HEK293 (cell line): Measurements from ENCODE around the gene BHLHE23.

Experiments
- REST ChIP-seq: fragments of 450-650 bp; formaldehyde crosslinking; IDR thresholded peaks from 2 replicates; pipeline ENCODE4 v1.5.1; 2016; ENCODE audit warnings: missing biosample characterization, missing genetic modification characterization
- SETDB1 ChIP-seq: IDR thresholded peaks from one replicate; pipeline ENCODE4 v1.6.1; 2017; ENCODE audit warnings: mild to moderate bottlenecking, low read length, moderate library complexity, mixed read lengths; ENCODE audit not compliant: insufficient read length
- YY1 ChIP-seq: fragments of 450-650 bp; formaldehyde crosslinking; IDR thresholded peaks from 2 replicates; pipeline ENCODE4 v1.5.1; 2018; ENCODE audit warnings: missing biosample characterization, missing genetic modification characterization
- ZNF112 ChIP-seq: fragments of 450-650 bp; formaldehyde crosslinking; IDR thresholded peaks from 2 replicates; pipeline ENCODE4 v1.5.0; 2017; ENCODE audit warnings: missing biosample characterization, missing genetic modification characterization
- ZNF121 ChIP-seq: fragments of 450-650 bp; formaldehyde crosslinking; IDR thresholded peaks from 2 replicates; pipeline ENCODE4 v1.5.1; 2016; ENCODE audit warnings: missing biosample characterization, missing genetic modification characterization
- ZNF155 ChIP-seq: fragments of 450-650 bp; formaldehyde crosslinking; IDR thresholded peaks from 2 replicates; pipeline ENCODE4 v1.5.1; 2016; ENCODE audit warnings: missing biosample characterization, missing genetic modification characterization
- ZNF610 ChIP-seq: fragments of 450-650 bp; formaldehyde crosslinking; IDR thresholded peaks from 2 replicates; pipeline ENCODE4 v1.5.1; 2016; ENCODE audit warnings: missing biosample characterization, missing genetic modification characterization, borderline replicate concordance
- ZNF664 ChIP-seq: fragments of 450-650 bp; formaldehyde crosslinking; IDR thresholded peaks from 2 replicates; pipeline ENCODE4 v1.5.1; 2016; ENCODE audit warnings: missing biosample characterization, missing genetic modification characterization
- ZNF792 ChIP-seq: fragments of 450-650 bp; formaldehyde crosslinking; IDR thresholded peaks from 2 replicates; pipeline ENCODE4 v1.5.1; 2016; ENCODE audit warnings: missing biosample characterization, missing genetic modification characterization
- ZNF843 ChIP-seq: fragments of 450-650 bp; formaldehyde crosslinking; IDR thresholded peaks from 2 replicates; pipeline ENCODE4 v1.5.1; 2016; ENCODE audit warnings: missing biosample characterization, missing genetic modification characterization
- TF ChIP-seq, protein P1 (sequence below): fragments of 450-650 bp; formaldehyde crosslinking; IDR thresholded peaks from 2 replicates; pipeline ENCODE4 v1.5.1; 2016; ENCODE audit warnings: missing biosample characterization, missing genetic modification characterization
- TF ChIP-seq, protein P2 (sequence below): fragments of 450-650 bp; formaldehyde crosslinking; IDR thresholded peaks from 2 replicates; pipeline ENCODE4 v1.5.1; 2016; ENCODE audit warnings: missing biosample characterization, missing genetic modification characterization
- TF ChIP-seq, protein P3 (sequence below): fragments of 450-650 bp; formaldehyde crosslinking; IDR thresholded peaks from 2 replicates; pipeline ENCODE4 v1.5.1; 2016; ENCODE audit warnings: missing biosample characterization, missing genetic modification characterization

DNA sequence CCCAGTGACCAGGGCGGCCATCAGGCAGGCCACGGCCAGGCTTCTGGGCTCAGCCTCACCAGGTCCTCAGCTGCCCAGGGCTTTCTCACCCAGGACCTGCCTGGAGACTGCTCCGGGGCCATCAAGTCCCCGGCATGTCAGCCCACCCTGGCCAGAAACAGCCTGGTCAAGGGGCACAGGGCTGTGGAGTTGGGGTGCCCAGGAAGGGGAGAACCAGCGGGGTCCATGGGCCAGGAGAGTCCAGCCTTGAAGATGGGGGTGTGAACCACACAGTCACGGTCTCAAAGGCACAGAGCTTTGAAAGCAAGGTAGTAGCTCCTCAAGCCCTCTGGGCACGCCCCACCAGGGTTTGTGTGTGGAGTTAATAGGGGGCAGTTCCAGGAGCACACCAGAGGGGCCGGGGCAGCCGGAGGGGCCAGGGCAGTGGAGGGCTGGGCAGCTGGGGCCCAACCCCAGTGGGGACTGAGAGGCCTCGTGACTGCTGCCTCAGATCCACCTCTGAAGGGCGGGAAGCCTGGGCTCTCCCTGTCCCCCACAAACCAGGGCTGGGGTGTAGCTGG, 48.0 kb upstream of the BHLHE23 start:
- TF ChIP-seq, protein P1, sequence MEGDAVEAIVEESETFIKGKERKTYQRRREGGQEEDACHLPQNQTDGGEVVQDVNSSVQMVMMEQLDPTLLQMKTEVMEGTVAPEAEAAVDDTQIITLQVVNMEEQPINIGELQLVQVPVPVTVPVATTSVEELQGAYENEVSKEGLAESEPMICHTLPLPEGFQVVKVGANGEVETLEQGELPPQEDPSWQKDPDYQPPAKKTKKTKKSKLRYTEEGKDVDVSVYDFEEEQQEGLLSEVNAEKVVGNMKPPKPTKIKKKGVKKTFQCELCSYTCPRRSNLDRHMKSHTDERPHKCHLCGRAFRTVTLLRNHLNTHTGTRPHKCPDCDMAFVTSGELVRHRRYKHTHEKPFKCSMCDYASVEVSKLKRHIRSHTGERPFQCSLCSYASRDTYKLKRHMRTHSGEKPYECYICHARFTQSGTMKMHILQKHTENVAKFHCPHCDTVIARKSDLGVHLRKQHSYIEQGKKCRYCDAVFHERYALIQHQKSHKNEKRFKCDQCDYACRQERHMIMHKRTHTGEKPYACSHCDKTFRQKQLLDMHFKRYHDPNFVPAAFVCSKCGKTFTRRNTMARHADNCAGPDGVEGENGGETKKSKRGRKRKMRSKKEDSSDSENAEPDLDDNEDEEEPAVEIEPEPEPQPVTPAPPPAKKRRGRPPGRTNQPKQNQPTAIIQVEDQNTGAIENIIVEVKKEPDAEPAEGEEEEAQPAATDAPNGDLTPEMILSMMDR (tag by site-specific recombination) = no peak
- TF ChIP-seq, protein P2, sequence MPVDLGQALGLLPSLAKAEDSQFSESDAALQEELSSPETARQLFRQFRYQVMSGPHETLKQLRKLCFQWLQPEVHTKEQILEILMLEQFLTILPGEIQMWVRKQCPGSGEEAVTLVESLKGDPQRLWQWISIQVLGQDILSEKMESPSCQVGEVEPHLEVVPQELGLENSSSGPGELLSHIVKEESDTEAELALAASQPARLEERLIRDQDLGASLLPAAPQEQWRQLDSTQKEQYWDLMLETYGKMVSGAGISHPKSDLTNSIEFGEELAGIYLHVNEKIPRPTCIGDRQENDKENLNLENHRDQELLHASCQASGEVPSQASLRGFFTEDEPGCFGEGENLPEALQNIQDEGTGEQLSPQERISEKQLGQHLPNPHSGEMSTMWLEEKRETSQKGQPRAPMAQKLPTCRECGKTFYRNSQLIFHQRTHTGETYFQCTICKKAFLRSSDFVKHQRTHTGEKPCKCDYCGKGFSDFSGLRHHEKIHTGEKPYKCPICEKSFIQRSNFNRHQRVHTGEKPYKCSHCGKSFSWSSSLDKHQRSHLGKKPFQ = no peak
- TF ChIP-seq ZNF792 (tag by site-specific recombination) = no peak
- no peak for TF ChIP-seq ZNF843 (tag by site-specific recombination)
- TF ChIP-seq, protein P3, sequence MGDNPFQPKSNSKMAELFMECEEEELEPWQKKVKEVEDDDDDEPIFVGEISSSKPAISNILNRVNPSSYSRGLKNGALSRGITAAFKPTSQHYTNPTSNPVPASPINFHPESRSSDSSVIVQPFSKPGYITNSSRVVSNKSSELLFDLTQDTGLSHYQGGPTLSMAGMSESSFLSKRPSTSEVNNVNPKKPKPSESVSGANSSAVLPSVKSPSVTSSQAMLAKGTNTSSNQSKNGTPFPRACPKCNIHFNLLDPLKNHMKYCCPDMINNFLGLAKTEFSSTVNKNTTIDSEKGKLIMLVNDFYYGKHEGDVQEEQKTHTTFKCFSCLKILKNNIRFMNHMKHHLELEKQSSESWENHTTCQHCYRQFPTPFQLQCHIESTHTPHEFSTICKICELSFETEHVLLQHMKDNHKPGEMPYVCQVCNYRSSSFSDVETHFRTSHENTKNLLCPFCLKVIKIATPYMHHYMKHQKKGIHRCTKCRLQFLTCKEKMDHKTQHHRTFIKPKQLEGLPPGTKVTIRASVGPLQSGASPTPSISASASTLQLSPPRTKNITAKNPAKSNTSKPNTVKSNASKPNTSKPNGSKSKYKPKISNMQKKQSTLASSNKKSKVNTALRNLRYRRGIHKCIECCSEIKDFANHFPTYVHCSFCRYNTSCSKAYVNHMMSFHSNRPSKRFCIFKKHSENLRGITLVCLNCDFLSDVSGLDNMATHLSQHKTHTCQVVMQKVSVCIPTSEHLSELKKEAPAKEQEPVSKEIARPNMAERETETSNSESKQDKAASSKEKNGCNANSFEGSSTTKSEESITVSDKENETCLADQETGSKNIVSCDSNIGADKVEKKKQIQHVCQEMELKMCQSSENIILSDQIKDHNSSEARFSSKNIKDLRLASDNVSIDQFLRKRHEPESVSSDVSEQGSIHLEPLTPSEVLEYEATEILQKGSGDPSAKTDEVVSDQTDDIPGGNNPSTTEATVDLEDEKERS (tag by site-specific recombination) = no peak
- TF ChIP-seq SETDB1 = no peak
- no peak for TF ChIP-seq YY1 (tag by site-specific recombination)
- no peak for TF ChIP-seq ZNF155 (tag by site-specific recombination)
- no peak for TF ChIP-seq REST (tag by site-specific recombination)
- TF ChIP-seq ZNF121 (tag by site-specific recombination) = no peak
- no peak for TF ChIP-seq ZNF664 (tag by site-specific recombination)
- TF ChIP-seq ZNF112 (tag by site-specific recombination) = no peak
- no peak for TF ChIP-seq ZNF610
